ENCODE data around the gene DLEC1.

Gene DLEC1

DNA sequence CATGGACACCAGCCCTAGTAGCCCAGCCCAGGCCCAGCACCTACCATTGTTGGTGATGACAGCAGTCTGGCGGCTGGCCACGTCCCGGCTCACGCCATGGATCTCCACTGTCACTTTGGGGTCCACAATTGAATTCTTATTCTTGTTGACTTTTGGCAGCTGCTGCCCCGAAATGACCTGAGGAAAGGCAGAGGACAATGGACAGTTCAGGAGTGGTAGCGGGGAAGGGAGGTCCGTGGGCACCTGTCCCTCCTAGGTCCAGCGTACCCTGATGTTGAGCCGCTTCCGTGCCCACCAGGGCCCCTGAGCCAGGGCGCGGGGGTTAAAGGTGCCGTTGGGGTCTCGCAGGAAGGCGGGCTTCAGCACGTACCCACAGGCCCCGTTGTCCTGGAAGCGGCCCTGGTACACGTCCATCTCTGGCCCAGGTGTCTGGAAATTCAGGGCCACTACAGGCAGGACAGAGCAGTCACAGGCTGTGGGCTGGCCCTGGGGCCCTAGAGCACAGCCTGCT, 30.8 kb upstream of the DLEC1 start:
- Histone ChIP-seq H3K27me3 (ENCODE audit: control insufficient read depth in 2 of 2, insufficient read depth in 2 of 2, low read length in 2 of 2) (no peaks in the 10 kb centered on the region), H3K9me3 (ENCODE audit: control insufficient read depth in 2 of 2, low read length in 2 of 2) (no peaks in the 10 kb centered on the region), H3K4me3 (ENCODE audit: low read length in 2 of 2) (no peak overlapping the region), H3K9ac (ENCODE audit: low read depth in 1 of 2, low read length in 2 of 2) (no peak overlapping the region), H3K27ac (ENCODE audit: low read depth in 2 of 2, low read length in 2 of 2) (no peak overlapping the region), H3K36me3 (ENCODE audit: control insufficient read depth in 2 of 2, insufficient read depth in 2 of 2, low read length in 2 of 2) (peaks cover 39 to 52% of the 10 kb centered on the region in 2 donors), H3K4me1 (ENCODE audit: control insufficient read depth in 2 of 2, insufficient read depth in 2 of 2, low read length in 2 of 2) (peaks cover 26 to 27% of the 10 kb centered on the region in 2 donors)

DNA sequence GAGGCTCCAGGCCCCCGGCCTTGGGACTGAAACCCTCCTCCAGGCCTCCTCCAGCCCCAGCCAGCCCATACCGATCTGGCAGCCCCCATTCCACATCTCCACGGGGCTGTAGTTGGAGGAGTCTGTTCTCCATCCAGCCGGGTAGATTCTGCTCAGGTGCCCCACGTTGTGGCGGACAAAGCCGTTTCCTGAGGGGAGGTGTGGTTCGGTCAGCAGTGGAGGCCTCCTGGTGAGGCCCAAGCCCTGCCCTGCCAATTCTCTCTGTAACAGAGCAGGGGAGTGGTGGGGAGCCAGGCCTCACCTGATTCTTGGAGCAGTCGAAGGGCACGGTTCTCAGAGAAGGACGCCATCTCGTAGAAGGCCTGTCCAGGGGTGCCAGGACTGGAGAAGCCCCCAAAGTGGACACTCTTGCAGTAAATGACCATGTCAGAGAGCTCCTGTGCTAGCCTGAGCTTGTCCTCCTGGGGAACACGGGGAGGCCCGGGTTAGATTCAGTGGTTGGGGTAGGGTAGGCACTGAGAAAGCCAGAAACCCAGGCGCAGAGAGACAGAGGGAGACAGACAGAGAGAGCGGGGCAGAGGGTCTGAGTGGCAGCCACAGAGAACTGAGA, 29.9 kb upstream of the DLEC1 start:
- H3K9ac ChIP-seq (ENCODE audit: low read depth in 1 of 2, low read length in 2 of 2), result no peak overlapping the region
- H3K27ac ChIP-seq (ENCODE audit: low read depth in 2 of 2, low read length in 2 of 2), result no peak overlapping the region
- peaks cover 17 to 22% of the 10 kb centered on the region in 2 donors for H3K4me1 ChIP-seq (ENCODE audit: control insufficient read depth in 2 of 2, insufficient read depth in 2 of 2, low read length in 2 of 2)
- no peak overlapping the region for H3K4me3 ChIP-seq (ENCODE audit: low read length in 2 of 2)
- H3K36me3 ChIP-seq (ENCODE audit: control insufficient read depth in 2 of 2, insufficient read depth in 2 of 2, low read length in 2 of 2), result peaks cover 39 to 52% of the 10 kb centered on the region in 2 donors
- no peaks in the 10 kb centered on the region for H3K27me3 ChIP-seq (ENCODE audit: control insufficient read depth in 2 of 2, insufficient read depth in 2 of 2, low read length in 2 of 2)
- no peaks in the 10 kb centered on the region for H3K9me3 ChIP-seq (ENCODE audit: control insufficient read depth in 2 of 2, low read length in 2 of 2)

DNA sequence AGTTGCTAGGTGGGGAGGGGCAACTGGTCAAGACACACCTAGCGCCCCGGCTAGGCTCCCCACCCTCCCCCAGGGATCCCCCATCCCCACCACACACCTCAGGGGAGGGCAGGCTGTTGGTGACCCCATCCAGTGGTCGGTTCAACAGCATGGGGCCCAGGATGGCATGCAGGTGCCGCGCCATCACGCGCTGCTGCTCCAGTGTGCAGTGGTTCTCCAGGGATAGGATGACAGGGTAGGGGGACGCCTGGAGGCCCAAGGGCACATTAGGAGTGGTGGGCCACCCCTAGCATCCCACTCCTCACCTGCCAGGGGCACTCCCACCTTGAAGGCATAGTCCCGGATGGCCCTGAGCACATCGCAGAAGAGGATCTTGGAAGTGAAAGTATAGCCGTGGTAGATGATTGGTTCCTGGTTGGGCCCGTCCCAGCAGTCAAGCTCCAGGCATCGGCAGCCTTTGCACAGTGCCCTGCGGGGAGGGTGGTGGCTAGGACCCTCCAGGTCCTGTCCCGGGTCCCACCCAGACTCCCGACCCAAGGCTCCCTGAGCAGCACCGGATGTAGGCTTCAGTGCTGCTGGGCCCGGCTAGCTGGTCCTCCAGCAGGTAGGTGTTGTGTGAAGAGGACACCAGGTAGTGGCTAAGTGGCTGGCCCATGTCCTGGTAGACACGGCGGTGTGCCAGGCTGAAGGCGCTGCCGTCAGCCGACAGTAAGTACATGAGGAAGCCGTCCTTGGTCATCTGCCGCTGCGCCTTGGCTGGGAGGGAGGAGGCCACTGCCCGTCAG, 29.0 kb upstream of the DLEC1 start:
- H3K9me3 ChIP-seq (ENCODE audit: control insufficient read depth in 2 of 2, low read length in 2 of 2), result no peaks in the 10 kb centered on the region
- peaks cover 39 to 52% of the 10 kb centered on the region in 2 donors for H3K36me3 ChIP-seq (ENCODE audit: control insufficient read depth in 2 of 2, insufficient read depth in 2 of 2, low read length in 2 of 2)
- H3K27me3 ChIP-seq (ENCODE audit: control insufficient read depth in 2 of 2, insufficient read depth in 2 of 2, low read length in 2 of 2), result no peaks in the 10 kb centered on the region

DNA sequence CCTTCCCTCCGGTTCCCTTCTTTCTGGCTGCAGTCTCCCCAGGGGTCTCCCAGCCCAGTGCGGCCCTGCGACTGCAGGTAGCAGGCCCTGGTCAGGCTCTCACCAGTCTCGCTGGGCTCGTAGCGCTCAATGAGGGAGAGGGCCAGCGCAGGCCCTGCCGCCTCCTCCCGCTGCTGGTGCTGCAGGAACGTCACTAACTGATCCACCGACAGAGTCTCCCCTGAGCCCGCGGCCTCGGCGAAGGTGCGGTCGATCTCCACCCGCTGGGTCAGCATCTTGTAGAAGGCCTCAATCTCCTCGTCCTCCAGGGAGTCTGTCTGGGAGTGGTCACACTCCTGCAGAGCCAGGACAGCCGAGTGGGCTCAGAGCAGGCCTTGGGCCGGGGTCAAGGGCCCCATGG, 27.9 kb upstream of the DLEC1 start:
- Histone ChIP-seq H3K9me3 (ENCODE audit: control insufficient read depth in 2 of 2, low read length in 2 of 2) (no peaks in the 10 kb centered on the region), H3K27me3 (ENCODE audit: control insufficient read depth in 2 of 2, insufficient read depth in 2 of 2, low read length in 2 of 2) (no peaks in the 10 kb centered on the region), H3K4me1 (ENCODE audit: control insufficient read depth in 2 of 2, insufficient read depth in 2 of 2, low read length in 2 of 2) (peaks cover 7 to 15% of the 10 kb centered on the region in 2 donors), H3K9ac (ENCODE audit: low read depth in 1 of 2, low read length in 2 of 2) (no peak overlapping the region), H3K36me3 (ENCODE audit: control insufficient read depth in 2 of 2, insufficient read depth in 2 of 2, low read length in 2 of 2) (peaks cover 41 to 58% of the 10 kb centered on the region in 2 donors), H3K27ac (ENCODE audit: low read depth in 2 of 2, low read length in 2 of 2) (no peak overlapping the region), H3K4me3 (ENCODE audit: low read length in 2 of 2) (no peak overlapping the region)

More for the DNA sequence above, 29.0 kb upstream of the DLEC1 start:
- no peak overlapping the region for H3K4me3 ChIP-seq (ENCODE audit: low read length in 2 of 2)
- H3K4me1 ChIP-seq (ENCODE audit: control insufficient read depth in 2 of 2, insufficient read depth in 2 of 2, low read length in 2 of 2), result peaks cover 9 to 14% of the 10 kb centered on the region in 2 donors
- peak overlapping the region in 1 of 2 donors; percentile 8 for H3K9ac ChIP-seq (ENCODE audit: low read depth in 1 of 2, low read length in 2 of 2)
- no peak overlapping the region for H3K27ac ChIP-seq (ENCODE audit: low read depth in 2 of 2, low read length in 2 of 2)

DNA sequence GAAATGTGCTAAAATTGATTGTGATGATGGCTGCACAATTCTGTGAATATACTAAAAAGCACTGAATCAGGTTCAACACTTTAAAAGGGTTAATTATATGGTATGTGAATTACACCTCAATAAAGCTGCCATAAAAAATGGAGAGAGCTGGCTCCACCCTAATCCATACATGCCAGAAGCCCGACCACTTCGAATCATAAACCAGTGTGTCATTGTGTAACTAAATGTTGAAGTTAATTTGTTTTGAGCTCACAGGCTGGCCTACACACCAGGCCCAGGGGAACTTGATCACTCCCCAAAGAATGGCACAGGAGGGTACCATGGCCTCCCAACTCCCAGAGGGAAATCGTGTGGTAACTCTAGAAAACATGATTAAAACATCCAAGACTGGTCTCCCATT, 23.5 kb upstream of the DLEC1 start:
- peak overlapping the region; percentile 35 to 49 for H3K9ac ChIP-seq (ENCODE audit: low read depth in 1 of 2, low read length in 2 of 2)
- no peaks in the 10 kb centered on the region for H3K27me3 ChIP-seq (ENCODE audit: control insufficient read depth in 2 of 2, insufficient read depth in 2 of 2, low read length in 2 of 2)
- no peaks in the 10 kb centered on the region for H3K9me3 ChIP-seq (ENCODE audit: control insufficient read depth in 2 of 2, low read length in 2 of 2)
- H3K36me3 ChIP-seq (ENCODE audit: control insufficient read depth in 2 of 2, insufficient read depth in 2 of 2, low read length in 2 of 2), result peaks cover 44 to 51% of the 10 kb centered on the region in 2 donors
- no peak overlapping the region for H3K4me3 ChIP-seq (ENCODE audit: low read length in 2 of 2)
- H3K4me1 ChIP-seq (ENCODE audit: control insufficient read depth in 2 of 2, insufficient read depth in 2 of 2, low read length in 2 of 2), result peaks cover 10 to 24% of the 10 kb centered on the region in 2 donors
- H3K27ac ChIP-seq (ENCODE audit: low read depth in 2 of 2, low read length in 2 of 2), result peak overlapping the region; percentile 80 to 87

DNA sequence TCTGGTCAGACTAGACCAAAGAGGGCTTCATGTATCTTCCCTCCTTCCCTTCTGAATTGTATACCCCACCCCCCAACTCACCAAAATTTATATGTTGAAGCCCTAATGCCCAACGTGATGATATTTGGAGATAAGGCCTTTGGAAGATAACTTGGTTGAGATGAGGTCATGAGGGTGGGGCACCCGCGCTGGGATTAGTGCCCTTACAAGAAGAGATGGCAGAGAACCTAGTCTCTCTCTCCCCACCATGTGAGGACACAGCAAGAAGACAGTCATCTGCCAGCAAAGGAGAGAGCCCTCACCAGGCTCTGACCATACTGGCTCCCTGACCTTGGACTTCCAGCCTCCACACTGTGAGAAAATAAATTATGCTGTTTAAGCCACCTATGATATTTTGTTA, 23.0 kb upstream of the DLEC1 start:
- Histone ChIP-seq H3K27ac (ENCODE audit: low read depth in 2 of 2, low read length in 2 of 2) (peak overlapping the region; percentile 80 to 87), H3K9me3 (ENCODE audit: control insufficient read depth in 2 of 2, low read length in 2 of 2) (no peaks in the 10 kb centered on the region), H3K27me3 (ENCODE audit: control insufficient read depth in 2 of 2, insufficient read depth in 2 of 2, low read length in 2 of 2) (no peaks in the 10 kb centered on the region), H3K36me3 (ENCODE audit: control insufficient read depth in 2 of 2, insufficient read depth in 2 of 2, low read length in 2 of 2) (peaks cover 44 to 49% of the 10 kb centered on the region in 2 donors), H3K4me1 (ENCODE audit: control insufficient read depth in 2 of 2, insufficient read depth in 2 of 2, low read length in 2 of 2) (peaks cover 10 to 24% of the 10 kb centered on the region in 2 donors), H3K9ac (ENCODE audit: low read depth in 1 of 2, low read length in 2 of 2) (peak overlapping the region; percentile 35 to 49), H3K4me3 (ENCODE audit: low read length in 2 of 2) (no peak overlapping the region)

DNA sequence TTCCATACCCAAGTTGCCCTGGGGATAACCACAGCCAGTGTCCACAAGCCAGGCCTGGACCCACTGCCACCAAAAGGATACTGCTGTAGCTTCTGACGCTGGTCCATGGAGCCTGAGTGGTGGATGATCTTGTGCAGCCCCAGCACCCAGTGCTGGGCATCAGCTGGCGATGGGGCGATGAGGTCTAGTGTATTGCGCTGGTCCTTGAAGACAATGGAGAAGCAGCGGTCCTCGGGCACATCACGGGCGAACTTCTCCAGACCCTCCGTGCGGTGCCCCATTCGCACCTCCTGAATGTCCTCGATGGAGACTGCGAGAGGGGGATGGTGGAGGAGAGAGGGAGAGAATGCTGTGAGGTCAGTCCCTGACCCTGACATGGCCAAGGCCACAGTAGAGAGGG, 22.6 kb upstream of the DLEC1 start:
- Histone ChIP-seq H3K4me1 (ENCODE audit: control insufficient read depth in 2 of 2, insufficient read depth in 2 of 2, low read length in 2 of 2) (peaks cover 10 to 24% of the 10 kb centered on the region in 2 donors), H3K27me3 (ENCODE audit: control insufficient read depth in 2 of 2, insufficient read depth in 2 of 2, low read length in 2 of 2) (no peaks in the 10 kb centered on the region), H3K9me3 (ENCODE audit: control insufficient read depth in 2 of 2, low read length in 2 of 2) (no peaks in the 10 kb centered on the region), H3K36me3 (ENCODE audit: control insufficient read depth in 2 of 2, insufficient read depth in 2 of 2, low read length in 2 of 2) (peaks cover 43 to 44% of the 10 kb centered on the region in 2 donors), H3K27ac (ENCODE audit: low read depth in 2 of 2, low read length in 2 of 2) (peak overlapping the region; percentile 0 to 80), H3K4me3 (ENCODE audit: low read length in 2 of 2) (no peak overlapping the region), H3K9ac (ENCODE audit: low read depth in 1 of 2, low read length in 2 of 2) (no peak overlapping the region)

DNA sequence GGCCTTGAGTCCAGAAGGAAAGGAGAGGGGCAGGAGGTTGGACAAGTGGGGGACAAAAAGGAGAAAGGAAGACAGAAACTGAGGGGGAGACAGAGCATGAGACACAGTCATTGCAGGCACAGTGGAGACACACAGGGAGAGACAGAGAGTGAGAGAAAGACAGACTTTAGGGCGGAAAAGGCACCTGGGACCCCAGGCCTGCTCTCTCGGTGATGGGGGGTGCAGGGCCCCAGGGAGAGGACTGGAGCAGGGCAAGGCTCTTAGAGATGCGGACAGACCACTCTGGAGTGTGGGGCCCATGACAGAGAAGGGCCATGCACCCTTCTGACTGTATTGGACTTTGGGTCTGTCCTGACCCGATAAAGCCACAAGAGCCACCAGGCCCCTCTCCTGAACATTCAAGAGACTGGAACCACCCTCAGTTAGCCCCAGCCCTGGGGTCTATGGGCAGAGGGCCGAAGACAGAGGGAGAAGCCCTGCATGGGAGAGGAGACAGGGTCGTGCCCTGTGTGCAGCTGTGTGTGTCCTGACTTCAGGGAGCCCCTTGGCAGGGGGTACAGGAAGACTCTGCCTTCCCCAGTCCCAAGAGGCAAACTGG, 22.1 kb upstream of the DLEC1 start:
- Histone ChIP-seq H3K9me3 (ENCODE audit: control insufficient read depth in 2 of 2, low read length in 2 of 2) (no peaks in the 10 kb centered on the region), H3K4me3 (ENCODE audit: low read length in 2 of 2) (no peak overlapping the region), H3K27ac (ENCODE audit: low read depth in 2 of 2, low read length in 2 of 2) (no peak overlapping the region), H3K36me3 (ENCODE audit: control insufficient read depth in 2 of 2, insufficient read depth in 2 of 2, low read length in 2 of 2) (peaks cover 41 to 43% of the 10 kb centered on the region in 2 donors), H3K9ac (ENCODE audit: low read depth in 1 of 2, low read length in 2 of 2) (no peak overlapping the region), H3K4me1 (ENCODE audit: control insufficient read depth in 2 of 2, insufficient read depth in 2 of 2, low read length in 2 of 2) (peaks cover 12 to 24% of the 10 kb centered on the region in 2 donors), H3K27me3 (ENCODE audit: control insufficient read depth in 2 of 2, insufficient read depth in 2 of 2, low read length in 2 of 2) (no peaks in the 10 kb centered on the region)

DNA sequence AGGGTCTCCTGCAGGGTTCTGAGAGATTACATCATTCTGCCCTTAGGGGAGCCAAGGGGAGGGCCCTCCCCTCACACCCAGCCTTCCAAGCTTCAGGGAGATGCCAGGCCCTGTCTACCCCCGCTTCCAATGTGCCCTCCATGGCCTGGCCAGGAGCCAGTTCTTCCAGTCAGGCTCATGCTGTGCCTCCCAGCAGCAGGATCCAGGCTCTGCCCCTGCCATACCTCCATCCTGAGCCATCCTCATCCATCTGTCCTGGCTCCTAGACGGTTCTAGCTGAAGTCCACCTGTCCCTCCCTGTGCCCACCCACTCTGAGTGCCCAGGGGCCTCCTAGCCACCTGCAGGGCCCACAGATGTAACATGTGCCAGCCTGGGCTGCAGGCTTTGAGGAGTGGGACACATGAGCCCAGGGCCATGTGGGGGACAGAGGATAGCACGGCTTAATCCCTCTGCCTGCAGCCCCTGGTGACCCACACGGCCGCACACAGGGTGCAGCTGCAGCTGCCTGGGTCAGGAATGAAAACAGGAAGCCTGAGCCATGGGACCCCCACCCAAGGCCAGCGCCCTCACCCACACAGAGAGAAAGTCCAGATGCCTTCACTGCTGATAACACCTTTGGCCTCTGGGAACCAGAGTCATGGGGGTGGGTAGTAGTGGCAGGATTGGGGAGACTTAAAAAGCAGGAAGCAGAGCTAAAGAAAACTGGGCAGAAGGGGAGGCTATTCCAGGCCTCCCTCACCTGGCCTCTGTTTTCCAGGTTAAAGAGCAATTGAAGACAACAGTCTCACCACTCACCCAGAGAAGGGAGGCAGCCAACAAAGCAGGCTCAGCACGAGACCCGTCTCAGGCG, 21.3 kb upstream of the DLEC1 start:
- peaks cover 12 to 24% of the 10 kb centered on the region in 2 donors for H3K4me1 ChIP-seq (ENCODE audit: control insufficient read depth in 2 of 2, insufficient read depth in 2 of 2, low read length in 2 of 2)
- no peak overlapping the region for H3K9ac ChIP-seq (ENCODE audit: low read depth in 1 of 2, low read length in 2 of 2)
- no peaks in the 10 kb centered on the region for H3K9me3 ChIP-seq (ENCODE audit: control insufficient read depth in 2 of 2, low read length in 2 of 2)
- no peaks in the 10 kb centered on the region for H3K27me3 ChIP-seq (ENCODE audit: control insufficient read depth in 2 of 2, insufficient read depth in 2 of 2, low read length in 2 of 2)
- peaks cover 41 to 43% of the 10 kb centered on the region in 2 donors for H3K36me3 ChIP-seq (ENCODE audit: control insufficient read depth in 2 of 2, insufficient read depth in 2 of 2, low read length in 2 of 2)
- no peak overlapping the region for H3K27ac ChIP-seq (ENCODE audit: low read depth in 2 of 2, low read length in 2 of 2)
- H3K4me3 ChIP-seq (ENCODE audit: low read length in 2 of 2), result no peak overlapping the region
